Endodermal cell (in vitro differentiated cells): ENCODE data around the gene FAM221A. TPM values are rescaled to one million over a fixed set of nuclear protein-coding genes. Genes with fewer than 3 reads are reported as not detected.

Experiments
- DNase-seq: peaks from one replicate; pipeline ENCODE4 v3.0.0-alpha.2; 2017
- H3K27ac ChIP-seq: 2 replicates; pipeline ENCODE4 v1.5.1; 2013; ENCODE audit warnings: mild to moderate bottlenecking, low read depth, low read length, moderate library complexity
- H3K27me3 ChIP-seq: 2 replicates; pipeline ENCODE4 v1.6.1; 2013; ENCODE audit warnings: mild to moderate bottlenecking, low read length, moderate library complexity; ENCODE audit not compliant: insufficient read depth, control insufficient read depth, poor library complexity, severe bottlenecking
- H3K36me3 ChIP-seq: 2 replicates; pipeline ENCODE4 v1.7.0; 2013; ENCODE audit warnings: mild to moderate bottlenecking, low read length, moderate library complexity; ENCODE audit not compliant: control insufficient read depth, insufficient read depth
- H3K4me1 ChIP-seq: one replicate; pipeline ENCODE4 v1.7.0; 2013; ENCODE audit warnings: low read length; ENCODE audit not compliant: control insufficient read depth, insufficient read depth
- H3K4me3 ChIP-seq: 2 replicates; pipeline ENCODE4 v1.5.1; 2013; ENCODE audit warnings: mild to moderate bottlenecking, low read length, moderate library complexity
- H3K9ac ChIP-seq: 2 replicates; pipeline ENCODE4 v1.6.1; 2013; ENCODE audit warnings: mild to moderate bottlenecking, low read length, moderate library complexity; ENCODE audit not compliant: poor library complexity, severe bottlenecking; ENCODE audit errors: extremely low read depth
- H3K9me3 ChIP-seq: 2 replicates; pipeline ENCODE4 v1.6.1; 2013; ENCODE audit warnings: mild to moderate bottlenecking, low read length, moderate library complexity; ENCODE audit not compliant: control insufficient read depth
- H3K27ac Mint-ChIP-seq: 2 replicates; pipeline ENCODE4 v1.8.0; 2020; ENCODE audit warnings: mixed read lengths
- H3K27me3 Mint-ChIP-seq: 2 replicates; pipeline ENCODE4 v1.8.0; 2021; ENCODE audit warnings: mild to moderate bottlenecking, mixed read lengths; ENCODE audit not compliant: insufficient read depth
- H3K36me3 Mint-ChIP-seq: 2 replicates; pipeline ENCODE4 v1.8.0; 2020; ENCODE audit warnings: low read depth, mixed read lengths
- H3K4me1 Mint-ChIP-seq: 2 replicates; pipeline ENCODE4 v1.8.0; 2020; ENCODE audit warnings: mixed read lengths
- H3K4me3 Mint-ChIP-seq: 2 replicates; pipeline ENCODE4 v1.8.0; 2020; ENCODE audit warnings: mild to moderate bottlenecking, moderate library complexity, mixed read lengths
- H3K9me3 Mint-ChIP-seq: 2 replicates; pipeline ENCODE4 v1.8.0; 2020; ENCODE audit warnings: mild to moderate bottlenecking, mixed read lengths
- CTCF ChIP-seq: fragments of 200-600 bp; sonication (generic); conservative IDR thresholded peaks from 2 replicates; pipeline ENCODE4 v1.5.0; 2021; ENCODE audit warnings: antibody characterized with exemption, mild to moderate bottlenecking
- WGBS, 2 experiments: methylation state at CpG; one replicate each; pipeline versions ENCODE4 v1.1.5 to v1.1.7; 2013; ENCODE audit warnings: missing lambda C conversion rate in 2 of 2, mixed read lengths in 1 of 2; ENCODE audit not compliant: insufficient coverage in 1 of 2, insufficient read length in 1 of 2; 5-methylcytosine and 5-hydroxymethylcytosine counted together
- total RNA-seq, 2 donors: library from RNA; stranded (reverse); fragmentation: NEBNext Ultra II Directional in 1 of 2; extraction: Animal tissue kit (Norgen Biotek cat#: 25700) in 1 of 2; gene quantifications; 2 replicates in 1 of 2; 3 replicates in 1 of 2; pipeline ENCODE4 v1.2.1, GENCODE V29; 2021

FAM221A gene
- total RNA-seq, 2 donors from 2014 or later, result 16.2 to 20.8 TPM

GRCh38 chr7:23662984-23663313, 17.1 kb upstream of the FAM221A start:
- H3K9ac ChIP-seq, result no peak overlapping the region
- peaks cover 11% of the 10 kb centered on the region for H3K9me3 ChIP-seq
- 90% methylated on average over 2 of the region's 2 CpGs; no CpG with 5 or more reads in 1 of the 2 experiments for WGBS, 2 experiments
- no peak for TF ChIP-seq CTCF
- H3K27me3 ChIP-seq, result no peaks in the 10 kb centered on the region
- peaks cover 19% of the 10 kb centered on the region for H3K9me3 Mint-ChIP-seq
- H3K36me3 ChIP-seq, result no peaks in the 10 kb centered on the region
- H3K36me3 Mint-ChIP-seq, result peaks cover 2% of the 10 kb centered on the region
- no peak overlapping the region for H3K27ac Mint-ChIP-seq
- DNase-seq, result no peak
- H3K4me3 ChIP-seq, result no peak overlapping the region
- H3K4me1 ChIP-seq, result no peaks in the 10 kb centered on the region
- peaks cover 18% of the 10 kb centered on the region for H3K4me1 Mint-ChIP-seq
- H3K4me3 Mint-ChIP-seq, result no peak overlapping the region
- H3K27ac ChIP-seq, result no peak overlapping the region
- no peaks in the 10 kb centered on the region for H3K27me3 Mint-ChIP-seq

- no peak overlapping the region for H3K4me3 ChIP-seq
- H3K36me3 Mint-ChIP-seq, result no peaks in the 10 kb centered on the region
- no peaks in the 10 kb centered on the region for H3K36me3 ChIP-seq
- H3K4me1 Mint-ChIP-seq, result peaks cover 18% of the 10 kb centered on the region
- H3K27me3 ChIP-seq, result no peaks in the 10 kb centered on the region
- H3K4me3 Mint-ChIP-seq, result no peak overlapping the region
- H3K4me1 ChIP-seq, result no peaks in the 10 kb centered on the region
- H3K9me3 ChIP-seq, result peaks cover 6% of the 10 kb centered on the region
- peaks cover 9% of the 10 kb centered on the region for H3K9me3 Mint-ChIP-seq
- H3K9ac ChIP-seq, result no peak overlapping the region
- DNase-seq, result no peak
- no peak overlapping the region for H3K27ac Mint-ChIP-seq
- H3K27me3 Mint-ChIP-seq, result no peaks in the 10 kb centered on the region
- H3K27ac ChIP-seq, result no peak overlapping the region
- TF ChIP-seq CTCF, result no peak
These were observed 15.9 kb upstream of the FAM221A start for GRCh38 chr7:23664122-23664521.

- H3K27ac Mint-ChIP-seq, result no peak overlapping the region
- no peak for DNase-seq
- no peaks in the 10 kb centered on the region for H3K27me3 ChIP-seq
- peaks cover 7% of the 10 kb centered on the region for H3K9me3 ChIP-seq
- WGBS, 2 experiments, result 92% methylated on average over 2 to 3 of the region's 3 CpGs
- H3K27me3 Mint-ChIP-seq, result peaks cover 23% of the 10 kb centered on the region
- no peak overlapping the region for H3K4me3 ChIP-seq
- TF ChIP-seq CTCF, result no peak
- H3K4me3 Mint-ChIP-seq, result no peak overlapping the region
- no peaks in the 10 kb centered on the region for H3K36me3 Mint-ChIP-seq
- H3K9me3 Mint-ChIP-seq, result peaks cover 7% of the 10 kb centered on the region
- no peak overlapping the region for H3K27ac ChIP-seq
- no peaks in the 10 kb centered on the region for H3K36me3 ChIP-seq
- no peaks in the 10 kb centered on the region for H3K4me1 Mint-ChIP-seq
- H3K9ac ChIP-seq, result no peak overlapping the region
- no peaks in the 10 kb centered on the region for H3K4me1 ChIP-seq
These were observed 8.0 kb upstream of the FAM221A start for GRCh38 chr7:23672033-23672432.
